H9 (cell line): ENCODE results near the gene JKAMP. TPM values are rescaled to one million over a fixed set of nuclear protein-coding genes. Genes with fewer than 3 reads are reported as not detected.

ENCODE experiments used
- DNase-seq: peaks from one replicate; pipeline ENCODE4 v3.0.0-alpha.2; 2017
- H2AFZ ChIP-seq: one replicate; pipeline ENCODE4 v1.6.1; 2013; ENCODE audit warnings: mild to moderate bottlenecking, low read length, control low read depth, moderate library complexity
- H2AK5ac ChIP-seq: 2 replicates; pipeline ENCODE4 v1.6.1; 2013; ENCODE audit warnings: low read length, control low read depth, mixed read lengths; ENCODE audit not compliant: insufficient read length
- H2BK120ac ChIP-seq: one replicate; pipeline ENCODE4 v1.6.1; 2013; ENCODE audit warnings: low read depth, mild to moderate bottlenecking, low read length, control low read depth, inconsistent platforms; ENCODE audit not compliant: poor library complexity, severe bottlenecking
- H2BK12ac ChIP-seq: 2 replicates; pipeline ENCODE4 v1.6.1; 2013; ENCODE audit warnings: low read length, control low read depth, mixed read lengths, low read depth; ENCODE audit not compliant: insufficient read length
- H2BK15ac ChIP-seq: 2 replicates; pipeline ENCODE4 v1.6.1; 2013; ENCODE audit warnings: low read depth, low read length, control low read depth
- H2BK20ac ChIP-seq: one replicate; pipeline ENCODE4 v1.6.1; 2013; ENCODE audit warnings: low read depth, mild to moderate bottlenecking, low read length, control low read depth, inconsistent platforms; ENCODE audit not compliant: poor library complexity, severe bottlenecking
- H2BK5ac ChIP-seq: 2 replicates; pipeline ENCODE4 v1.6.1; 2013; ENCODE audit warnings: low read length, control low read depth, mixed read lengths; ENCODE audit not compliant: insufficient read length
- H3K14ac ChIP-seq: 2 replicates; pipeline ENCODE4 v1.6.1; 2013; ENCODE audit warnings: low read length, control low read depth; ENCODE audit not compliant: insufficient read depth
- H3K18ac ChIP-seq: 2 replicates; pipeline ENCODE4 v1.6.1; 2013; ENCODE audit warnings: low read depth, mild to moderate bottlenecking, mixed read lengths, low read length, control low read depth; ENCODE audit not compliant: insufficient read length
- H3K23ac ChIP-seq: 2 replicates; pipeline ENCODE4 v1.6.1; 2013; ENCODE audit warnings: low read length, control low read depth, mixed read lengths, low read depth; ENCODE audit not compliant: insufficient read length
- H3K23me2 ChIP-seq: 2 replicates; pipeline ENCODE4 v1.6.1; 2013; ENCODE audit warnings: low read depth, mild to moderate bottlenecking, mixed read lengths, low read length, control low read depth; ENCODE audit not compliant: insufficient read length, poor library complexity, severe bottlenecking
- H3K27ac ChIP-seq: 2 replicates; pipeline ENCODE4 v1.5.1; 2013; ENCODE audit warnings: low read length, control low read depth, mixed read lengths, low read depth; ENCODE audit not compliant: insufficient read length
- H3K27me3 ChIP-seq: 2 replicates; pipeline ENCODE4 v1.6.1; 2013; ENCODE audit warnings: low read length, control low read depth, inconsistent platforms; ENCODE audit not compliant: insufficient read depth
- H3K4ac ChIP-seq: 2 replicates; pipeline ENCODE4 v1.6.1; 2013; ENCODE audit warnings: low read depth, mild to moderate bottlenecking, control low read depth, inconsistent platforms, low read length, moderate library complexity
- H3K4me1 ChIP-seq: 2 replicates; pipeline ENCODE4 v1.6.1; 2013; ENCODE audit warnings: low read length, control low read depth, inconsistent platforms; ENCODE audit not compliant: insufficient read depth
- H3K4me2 ChIP-seq: 2 replicates; pipeline ENCODE4 v1.6.1; 2013; ENCODE audit warnings: low read length, control low read depth, mixed read lengths; ENCODE audit not compliant: insufficient read length, insufficient read depth
- H3K56ac ChIP-seq: 2 replicates; pipeline ENCODE4 v1.6.1; 2013; ENCODE audit warnings: low read depth, mild to moderate bottlenecking, mixed read lengths, low read length, control low read depth; ENCODE audit not compliant: insufficient read length
- H3K79me1 ChIP-seq: 2 replicates; pipeline ENCODE4 v1.6.1; 2013; ENCODE audit warnings: low read depth, mild to moderate bottlenecking, moderate library complexity, low read length, control low read depth, inconsistent platforms; ENCODE audit not compliant: insufficient read depth, poor library complexity, severe bottlenecking
- H3K79me2 ChIP-seq: 2 replicates; pipeline ENCODE4 v1.6.1; 2013; ENCODE audit warnings: low read length, control low read depth, inconsistent platforms; ENCODE audit not compliant: insufficient read depth
- H3K9ac ChIP-seq: 2 replicates; pipeline ENCODE4 v1.6.1; 2013; ENCODE audit warnings: low read length, control low read depth, mixed read lengths; ENCODE audit not compliant: insufficient read length; ENCODE audit errors: extremely low read depth
- H3K9me3 ChIP-seq: one replicate; pipeline ENCODE4 v1.6.1; 2013; ENCODE audit warnings: low read depth, low read length, inconsistent platforms; ENCODE audit not compliant: control insufficient read depth
- H3T11ph ChIP-seq: one replicate; pipeline ENCODE4 v1.6.1; 2013; ENCODE audit warnings: mild to moderate bottlenecking, low read length, control low read depth, inconsistent platforms
- H4K20me1 ChIP-seq: one replicate; pipeline ENCODE4 v1.6.1; 2013; ENCODE audit not compliant: control insufficient read depth, insufficient read length, insufficient read depth
- H4K5ac ChIP-seq: 2 replicates; pipeline ENCODE4 v1.6.1; 2013; ENCODE audit warnings: low read depth, mild to moderate bottlenecking, mixed read lengths, low read length, control low read depth; ENCODE audit not compliant: insufficient read length
- H4K8ac ChIP-seq: replicated peaks from 2 replicates; pipeline ENCODE4 v1.6.1; 2013; ENCODE audit warnings: low read length, control low read depth, mixed read lengths, low read depth; ENCODE audit not compliant: insufficient read length
- H4K91ac ChIP-seq: 2 replicates; pipeline ENCODE4 v1.6.1; 2013; ENCODE audit warnings: low read depth, mild to moderate bottlenecking, moderate library complexity, mixed read lengths, low read length, control low read depth; ENCODE audit not compliant: insufficient read length
- H3K27ac Mint-ChIP-seq, 3 experiments: 2 replicates in 2 of 3; 3 replicates in 1 of 3; pipeline ENCODE4 v1.8.0; 2020 to 2021; ENCODE audit warnings: mixed read lengths in 3 of 3, mild to moderate bottlenecking in 1 of 3, moderate library complexity in 1 of 3
- H3K27me3 Mint-ChIP-seq: 2 replicates; pipeline ENCODE4 v1.8.0; 2021; ENCODE audit warnings: low read depth, mild to moderate bottlenecking, moderate library complexity, mixed read lengths
- H3K36me3 Mint-ChIP-seq, 3 experiments: 2 replicates in 2 of 3; 3 replicates in 1 of 3; pipeline ENCODE4 v1.8.0; 2020 to 2021; ENCODE audit warnings: low read depth in 3 of 3, mixed read lengths in 3 of 3; ENCODE audit not compliant: insufficient read depth in 1 of 3
- H3K4me1 Mint-ChIP-seq, 2 experiments: 2 replicates each; pipeline ENCODE4 v1.8.0; 2020; ENCODE audit warnings: mixed read lengths in 2 of 2
- H3K4me3 Mint-ChIP-seq, 2 experiments: 2 replicates in 1 of 2; 3 replicates in 1 of 2; pipeline ENCODE4 v1.8.0; 2020 to 2021; ENCODE audit warnings: mild to moderate bottlenecking in 2 of 2, mixed read lengths in 2 of 2, moderate library complexity in 1 of 2
- H3K9me3 Mint-ChIP-seq, 2 experiments: 2 replicates in 1 of 2; 3 replicates in 1 of 2; pipeline ENCODE4 v1.8.0; 2020; ENCODE audit warnings: mild to moderate bottlenecking in 2 of 2, mixed read lengths in 2 of 2, moderate library complexity in 1 of 2
- WGBS: extraction: QIAGEN DNeasy Blood & Tissue Kit; methylation state at CpG from one replicate; pipeline ENCODE4 v1.1.7; 2013; ENCODE audit warnings: missing lambda C conversion rate, low lambda C conversion rate, mixed read lengths; ENCODE audit not compliant: insufficient read length; ENCODE audit errors: extremely low coverage; 5-methylcytosine and 5-hydroxymethylcytosine counted together
- total RNA-seq: library from RNA; stranded (reverse); gene quantifications from 2 replicates; pipeline ENCODE4 v1.2.1, GENCODE V29; 2021
- TF ChIP-seq, protein P1 (sequence below): fragments of 200-600 bp; sonication (generic); conservative IDR thresholded peaks from 3 replicates; pipeline ENCODE4 v1.8.0; 2021; ENCODE audit warnings: antibody characterized with exemption, mild to moderate bottlenecking

Gene JKAMP
- total RNA-seq, 1 experiment from 2014 or later: 33.8 TPM

DNA sequence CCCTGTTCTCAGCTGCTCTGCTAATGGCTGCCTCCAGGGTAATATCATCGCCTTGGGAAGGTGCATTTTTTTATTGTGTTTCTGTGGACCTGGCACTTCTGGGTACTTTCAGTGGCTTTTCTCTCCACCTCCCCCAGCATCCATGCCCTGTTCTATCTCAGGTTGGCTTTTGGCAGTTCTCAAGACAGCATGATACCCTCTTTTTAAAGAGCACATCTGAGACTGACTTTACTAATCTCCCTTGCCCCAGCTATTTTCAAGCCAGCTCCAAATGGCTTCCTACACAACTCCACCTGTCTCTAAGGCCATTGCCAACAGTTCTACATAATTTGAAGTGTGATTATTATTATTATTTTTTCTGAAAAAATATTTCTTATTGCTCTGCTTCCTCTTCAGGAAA is 53.2 kb downstream of the JKAMP start:
- Histone ChIP-seq H3K9me3 (no peaks in the 10 kb centered on the region), H3T11ph (no peak overlapping the region), H2BK12ac (no peak overlapping the region), H3K4ac (no peak overlapping the region), H3K4me1 (no peaks in the 10 kb centered on the region), H3K4me2 (no peak overlapping the region), H3K27ac (no peak overlapping the region), H3K14ac (no peak overlapping the region), H2AK5ac (no peak overlapping the region), H2BK20ac (no peak overlapping the region), H2BK120ac (no peak overlapping the region), H3K79me2 (no peaks in the 10 kb centered on the region), H3K9ac (no peak overlapping the region), H4K91ac (no peak overlapping the region), H2BK15ac (no peak overlapping the region), H4K8ac (no peak overlapping the region), H2AFZ (no peak overlapping the region), H3K56ac (no peak overlapping the region), H4K5ac (no peak overlapping the region), H4K20me1 (no peaks in the 10 kb centered on the region), H2BK5ac (no peak overlapping the region), H3K27me3 (no peaks in the 10 kb centered on the region), H3K23ac (no peak overlapping the region), H3K18ac (no peak overlapping the region), H3K79me1 (no peaks in the 10 kb centered on the region), H3K23me2 (no peaks in the 10 kb centered on the region)
- WGBS: no CpG with 5 or more reads among the region's 1 CpG
- H3K9me3 Mint-ChIP-seq: no peaks in the 10 kb centered on the region
- no peak for DNase-seq
- TF ChIP-seq, protein P1, sequence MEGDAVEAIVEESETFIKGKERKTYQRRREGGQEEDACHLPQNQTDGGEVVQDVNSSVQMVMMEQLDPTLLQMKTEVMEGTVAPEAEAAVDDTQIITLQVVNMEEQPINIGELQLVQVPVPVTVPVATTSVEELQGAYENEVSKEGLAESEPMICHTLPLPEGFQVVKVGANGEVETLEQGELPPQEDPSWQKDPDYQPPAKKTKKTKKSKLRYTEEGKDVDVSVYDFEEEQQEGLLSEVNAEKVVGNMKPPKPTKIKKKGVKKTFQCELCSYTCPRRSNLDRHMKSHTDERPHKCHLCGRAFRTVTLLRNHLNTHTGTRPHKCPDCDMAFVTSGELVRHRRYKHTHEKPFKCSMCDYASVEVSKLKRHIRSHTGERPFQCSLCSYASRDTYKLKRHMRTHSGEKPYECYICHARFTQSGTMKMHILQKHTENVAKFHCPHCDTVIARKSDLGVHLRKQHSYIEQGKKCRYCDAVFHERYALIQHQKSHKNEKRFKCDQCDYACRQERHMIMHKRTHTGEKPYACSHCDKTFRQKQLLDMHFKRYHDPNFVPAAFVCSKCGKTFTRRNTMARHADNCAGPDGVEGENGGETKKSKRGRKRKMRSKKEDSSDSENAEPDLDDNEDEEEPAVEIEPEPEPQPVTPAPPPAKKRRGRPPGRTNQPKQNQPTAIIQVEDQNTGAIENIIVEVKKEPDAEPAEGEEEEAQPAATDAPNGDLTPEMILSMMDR: no peak
- no peaks in the 10 kb centered on the region for H3K36me3 Mint-ChIP-seq
- no peak overlapping the region for H3K27ac Mint-ChIP-seq
- no peaks in the 10 kb centered on the region for H3K27me3 Mint-ChIP-seq
- H3K4me1 Mint-ChIP-seq: peaks cover 4% of the 10 kb centered on the region in 2 experiments
- H3K4me3 Mint-ChIP-seq: no peak overlapping the region
